Adrenal gland (tissue), 5 donors: ENCODE results near the gene RASGEF1C.

Experiments
- POLR2A ChIP-seq, 2 donors: fragments of 450-650 bp; IDR thresholded peaks; one replicate each; pipeline ENCODE4 v1.6.1; 2017; ENCODE audit warnings: antibody characterized with exemption in 2 of 2, mild to moderate bottlenecking in 2 of 2, moderate library complexity in 1 of 2
- TF ChIP-seq, protein P1 (sequence below), 6 experiments: fragments of 450-650 bp in 4 of 6; fragments of 200-600 bp in 2 of 6; sonication (generic) in 1 of 6; IDR thresholded peaks; 1 replicate in 5 of 6; 2 replicates in 1 of 6; pipeline versions ENCODE4 v1.5.1 to v1.8.0; 2016 to 2021; ENCODE audit warnings: antibody characterized with exemption in 6 of 6, mild to moderate bottlenecking in 2 of 6, moderate library complexity in 1 of 6
- donor health status: DM: no; HTN: no; CAD: no.

DNA sequence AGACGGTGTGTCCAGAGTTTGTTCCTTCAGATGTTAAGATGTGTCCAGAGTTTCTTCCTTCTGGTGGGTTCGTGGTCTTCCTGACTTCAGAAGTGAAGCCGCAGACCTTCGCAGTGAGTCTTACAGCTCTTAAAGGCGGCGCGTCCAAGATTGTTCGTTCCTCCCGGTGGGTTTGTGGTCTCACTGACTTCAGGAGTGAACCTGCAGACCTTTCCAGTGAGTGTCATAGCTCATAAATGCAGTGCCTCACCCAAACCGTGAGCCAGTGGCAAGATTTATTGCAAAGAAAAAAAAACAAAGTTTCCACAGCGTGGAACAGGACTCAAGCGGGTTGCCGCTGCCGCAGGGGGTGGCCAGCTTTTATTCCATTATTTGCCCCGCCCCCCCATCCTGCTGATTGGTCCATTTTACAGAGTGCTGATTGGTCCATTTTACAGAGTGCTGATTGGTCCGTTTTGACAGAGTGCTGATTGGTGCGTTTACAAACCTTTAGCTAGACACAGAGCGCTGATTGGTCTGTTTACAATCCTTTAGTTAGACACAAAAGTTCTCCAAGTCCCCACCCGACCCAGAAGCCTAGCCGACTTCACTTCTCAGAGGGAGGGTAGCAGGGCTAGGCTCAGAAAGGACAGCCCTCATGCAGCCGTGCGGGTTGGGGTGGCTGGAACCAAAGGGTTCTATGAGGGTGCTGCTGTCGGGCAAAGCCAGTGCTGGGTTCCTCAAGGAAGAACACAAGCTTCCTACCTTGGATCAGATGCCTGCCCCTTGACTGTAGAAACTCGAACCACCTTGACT, 128.3 kb downstream of the RASGEF1C start:
- TF ChIP-seq, protein P1, sequence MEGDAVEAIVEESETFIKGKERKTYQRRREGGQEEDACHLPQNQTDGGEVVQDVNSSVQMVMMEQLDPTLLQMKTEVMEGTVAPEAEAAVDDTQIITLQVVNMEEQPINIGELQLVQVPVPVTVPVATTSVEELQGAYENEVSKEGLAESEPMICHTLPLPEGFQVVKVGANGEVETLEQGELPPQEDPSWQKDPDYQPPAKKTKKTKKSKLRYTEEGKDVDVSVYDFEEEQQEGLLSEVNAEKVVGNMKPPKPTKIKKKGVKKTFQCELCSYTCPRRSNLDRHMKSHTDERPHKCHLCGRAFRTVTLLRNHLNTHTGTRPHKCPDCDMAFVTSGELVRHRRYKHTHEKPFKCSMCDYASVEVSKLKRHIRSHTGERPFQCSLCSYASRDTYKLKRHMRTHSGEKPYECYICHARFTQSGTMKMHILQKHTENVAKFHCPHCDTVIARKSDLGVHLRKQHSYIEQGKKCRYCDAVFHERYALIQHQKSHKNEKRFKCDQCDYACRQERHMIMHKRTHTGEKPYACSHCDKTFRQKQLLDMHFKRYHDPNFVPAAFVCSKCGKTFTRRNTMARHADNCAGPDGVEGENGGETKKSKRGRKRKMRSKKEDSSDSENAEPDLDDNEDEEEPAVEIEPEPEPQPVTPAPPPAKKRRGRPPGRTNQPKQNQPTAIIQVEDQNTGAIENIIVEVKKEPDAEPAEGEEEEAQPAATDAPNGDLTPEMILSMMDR (IDR thresholded peaks at IDR 0.05) = no peak
- no peak for TF ChIP-seq POLR2A (IDR thresholded peaks at IDR 0.05)
